ENCODE results near the gene KSR1.

KSR1 gene

DNA sequence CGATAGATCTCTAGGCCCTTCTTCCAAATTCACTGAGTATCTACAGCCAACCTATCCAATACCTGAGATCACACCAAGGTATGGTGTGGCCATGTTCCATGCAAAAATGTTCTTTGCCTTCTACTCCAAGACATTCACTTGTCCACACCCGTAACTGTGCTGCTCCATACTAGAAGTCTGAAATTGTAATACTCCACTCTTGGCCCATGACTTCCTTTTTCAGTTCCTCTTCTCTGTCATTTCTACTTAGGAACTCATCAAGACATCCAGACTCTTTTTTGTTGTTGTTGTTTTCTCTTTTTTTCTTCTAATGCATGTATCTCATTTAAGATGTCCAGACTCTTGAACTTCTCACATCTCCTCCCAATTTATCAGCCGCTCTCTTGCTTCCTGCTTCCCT lies 42.5 kb upstream of the KSR1 start:
- no peaks in the 10 kb centered on the region for H3K27me3 ChIP-seq (ENCODE audit: insufficient read depth, low read length, poor library complexity)
- no CpG with 5 or more reads among the region's 3 CpGs for WGBS (ENCODE audit: extremely low coverage, insufficient coverage, low lambda C conversion rate)

GRCh38 chr17:27414271-27414670 lies 42.0 kb upstream of the KSR1 start:
- Histone ChIP-seq H3K4me2 (ENCODE audit: low read length) (no peak overlapping the region), H3K56ac (ENCODE audit: low read length) (no peak overlapping the region), H3K18ac (ENCODE audit: low read length) (no peak overlapping the region), H2BK15ac (replicated peaks; ENCODE audit: low read depth) (no peak overlapping the region), H3K4ac (ENCODE audit: low read depth, low read length) (no peak overlapping the region), H4K8ac (ENCODE audit: low read depth, low read length) (no peak overlapping the region), H3K27me3 (ENCODE audit: insufficient read depth, low read length, poor library complexity) (no peaks in the 10 kb centered on the region), H3K9ac (ENCODE audit: low read length) (no peak overlapping the region), H3K36me3 (ENCODE audit: control insufficient read depth, insufficient read depth, low read length) (no peaks in the 10 kb centered on the region), H3K79me1 (ENCODE audit: low read length) (no peaks in the 10 kb centered on the region), H3K27ac (ENCODE audit: low read depth, low read length) (no peak overlapping the region), H2BK5ac (ENCODE audit: low read length) (no peak overlapping the region), H3K4me1 (ENCODE audit: control insufficient read depth, low read depth, low read length) (no peaks in the 10 kb centered on the region), H2AK5ac (ENCODE audit: low read length) (no peak overlapping the region), H3K79me2 (ENCODE audit: control insufficient read depth, insufficient read depth, low read length) (no peaks in the 10 kb centered on the region), H2BK120ac (ENCODE audit: low read depth, low read length) (no peak overlapping the region), H3K4me3 (ENCODE audit: low read length) (no peak overlapping the region), H4K5ac (ENCODE audit: low read length) (no peak overlapping the region), H3K23ac (ENCODE audit: low read length) (no peak overlapping the region)
- no peak for DNase-seq
- no CpG with 5 or more reads among the region's 3 CpGs for WGBS (ENCODE audit: extremely low coverage, insufficient coverage, low lambda C conversion rate)

More for the DNA sequence above, 42.5 kb upstream of the KSR1 start:
- Histone ChIP-seq H3K18ac (ENCODE audit: low read length) (no peak overlapping the region), H3K4me3 (ENCODE audit: low read length) (no peak overlapping the region), H3K9ac (ENCODE audit: low read length) (no peak overlapping the region), H2BK5ac (ENCODE audit: low read length) (no peak overlapping the region), H2BK120ac (ENCODE audit: low read depth, low read length) (no peak overlapping the region), H3K56ac (ENCODE audit: low read length) (no peak overlapping the region), H2AK5ac (ENCODE audit: low read length) (no peak overlapping the region), H4K5ac (ENCODE audit: low read length) (no peak overlapping the region), H3K79me1 (ENCODE audit: low read length) (no peaks in the 10 kb centered on the region), H2BK15ac (replicated peaks; ENCODE audit: low read depth) (no peak overlapping the region), H3K4ac (ENCODE audit: low read depth, low read length) (no peak overlapping the region), H3K79me2 (ENCODE audit: control insufficient read depth, insufficient read depth, low read length) (no peaks in the 10 kb centered on the region), H3K4me1 (ENCODE audit: control insufficient read depth, low read depth, low read length) (no peaks in the 10 kb centered on the region), H4K8ac (ENCODE audit: low read depth, low read length) (no peak overlapping the region), H3K27ac (ENCODE audit: low read depth, low read length) (no peak overlapping the region), H3K23ac (ENCODE audit: low read length) (no peak overlapping the region), H3K36me3 (ENCODE audit: control insufficient read depth, insufficient read depth, low read length) (no peaks in the 10 kb centered on the region), H3K4me2 (ENCODE audit: low read length) (no peak overlapping the region)
- no peak for DNase-seq

GRCh38 chr17:27414694-27415093 lies 41.6 kb upstream of the KSR1 start:
- Histone ChIP-seq H3K4me1 (ENCODE audit: control insufficient read depth, low read depth, low read length) (no peaks in the 10 kb centered on the region), H3K18ac (ENCODE audit: low read length) (no peak overlapping the region), H4K5ac (ENCODE audit: low read length) (no peak overlapping the region), H3K4me3 (ENCODE audit: low read length) (no peak overlapping the region), H3K4ac (ENCODE audit: low read depth, low read length) (no peak overlapping the region), H2BK5ac (ENCODE audit: low read length) (no peak overlapping the region), H2AK5ac (ENCODE audit: low read length) (no peak overlapping the region), H3K23ac (ENCODE audit: low read length) (no peak overlapping the region), H3K79me2 (ENCODE audit: control insufficient read depth, insufficient read depth, low read length) (no peaks in the 10 kb centered on the region), H3K9ac (ENCODE audit: low read length) (no peak overlapping the region), H4K8ac (ENCODE audit: low read depth, low read length) (no peak overlapping the region), H2BK120ac (ENCODE audit: low read depth, low read length) (no peak overlapping the region), H3K79me1 (ENCODE audit: low read length) (no peaks in the 10 kb centered on the region), H3K4me2 (ENCODE audit: low read length) (no peak overlapping the region), H3K56ac (ENCODE audit: low read length) (no peak overlapping the region), H3K27ac (ENCODE audit: low read depth, low read length) (no peak overlapping the region), H2BK15ac (replicated peaks; ENCODE audit: low read depth) (no peak overlapping the region), H3K27me3 (ENCODE audit: insufficient read depth, low read length, poor library complexity) (no peaks in the 10 kb centered on the region), H3K36me3 (ENCODE audit: control insufficient read depth, insufficient read depth, low read length) (no peaks in the 10 kb centered on the region)
- no peak for DNase-seq
- WGBS (ENCODE audit: extremely low coverage, insufficient coverage, low lambda C conversion rate), result no CpG with 5 or more reads among the region's 6 CpGs

GRCh38 chr17:27415120-27415795 lies 41.0 kb upstream of the KSR1 start:
- no peak overlapping the region for H2AK5ac ChIP-seq (ENCODE audit: low read length)
- no peak overlapping the region for H3K9ac ChIP-seq (ENCODE audit: low read length)
- DNase-seq, result no peak
- no peak overlapping the region for H3K56ac ChIP-seq (ENCODE audit: low read length)
- no peak overlapping the region for H4K8ac ChIP-seq (ENCODE audit: low read depth, low read length)
- H3K4me1 ChIP-seq (ENCODE audit: control insufficient read depth, low read depth, low read length), result no peaks in the 10 kb centered on the region
- H3K79me1 ChIP-seq (ENCODE audit: low read length), result no peaks in the 10 kb centered on the region
- no peak overlapping the region for H4K5ac ChIP-seq (ENCODE audit: low read length)
- H2BK15ac ChIP-seq (replicated peaks; ENCODE audit: low read depth), result no peak overlapping the region
- no peak overlapping the region for H3K4me3 ChIP-seq (ENCODE audit: low read length)
- no peak overlapping the region for H3K4ac ChIP-seq (ENCODE audit: low read depth, low read length)
- H3K36me3 ChIP-seq (ENCODE audit: control insufficient read depth, insufficient read depth, low read length), result no peaks in the 10 kb centered on the region
- WGBS (ENCODE audit: extremely low coverage, insufficient coverage, low lambda C conversion rate), result no CpG with 5 or more reads among the region's 6 CpGs
- no peak overlapping the region for H3K4me2 ChIP-seq (ENCODE audit: low read length)
- no peak overlapping the region for H3K18ac ChIP-seq (ENCODE audit: low read length)
- H3K27me3 ChIP-seq (ENCODE audit: insufficient read depth, low read length, poor library complexity), result no peaks in the 10 kb centered on the region
- no peak overlapping the region for H3K23ac ChIP-seq (ENCODE audit: low read length)
- H2BK5ac ChIP-seq (ENCODE audit: low read length), result no peak overlapping the region
- H2BK120ac ChIP-seq (ENCODE audit: low read depth, low read length), result no peak overlapping the region
- H3K27ac ChIP-seq (ENCODE audit: low read depth, low read length), result no peak overlapping the region
- no peaks in the 10 kb centered on the region for H3K79me2 ChIP-seq (ENCODE audit: control insufficient read depth, insufficient read depth, low read length)

- Histone ChIP-seq H3K9ac (ENCODE audit: low read length) (no peak overlapping the region), H4K8ac (ENCODE audit: low read depth, low read length) (no peak overlapping the region), H3K36me3 (ENCODE audit: control insufficient read depth, insufficient read depth, low read length) (no peaks in the 10 kb centered on the region), H3K79me2 (ENCODE audit: control insufficient read depth, insufficient read depth, low read length) (no peaks in the 10 kb centered on the region), H3K4ac (ENCODE audit: low read depth, low read length) (no peak overlapping the region), H3K79me1 (ENCODE audit: low read length) (no peaks in the 10 kb centered on the region), H2AK5ac (ENCODE audit: low read length) (no peak overlapping the region), H3K27me3 (ENCODE audit: insufficient read depth, low read length, poor library complexity) (no peaks in the 10 kb centered on the region), H3K4me2 (ENCODE audit: low read length) (no peak overlapping the region), H2BK15ac (replicated peaks; ENCODE audit: low read depth) (no peak overlapping the region), H2BK120ac (ENCODE audit: low read depth, low read length) (no peak overlapping the region), H3K4me1 (ENCODE audit: control insufficient read depth, low read depth, low read length) (no peaks in the 10 kb centered on the region), H3K23ac (ENCODE audit: low read length) (no peak overlapping the region), H3K27ac (ENCODE audit: low read depth, low read length) (no peak overlapping the region), H2BK5ac (ENCODE audit: low read length) (no peak overlapping the region), H3K56ac (ENCODE audit: low read length) (no peak overlapping the region), H4K5ac (ENCODE audit: low read length) (no peak overlapping the region), H3K4me3 (ENCODE audit: low read length) (no peak overlapping the region), H3K18ac (ENCODE audit: low read length) (no peak overlapping the region)
- WGBS (ENCODE audit: extremely low coverage, insufficient coverage, low lambda C conversion rate), result no CpG with 5 or more reads among the region's 13 CpGs
- DNase-seq, result no peak
Measured at GRCh38 chr17:27417596-27418365, 38.5 kb upstream of the KSR1 start.

- WGBS (ENCODE audit: extremely low coverage, insufficient coverage, low lambda C conversion rate), result no CpG with 5 or more reads among the region's 3 CpGs
- Histone ChIP-seq H4K8ac (ENCODE audit: low read depth, low read length) (no peak overlapping the region), H3K4me2 (ENCODE audit: low read length) (no peak overlapping the region), H3K56ac (ENCODE audit: low read length) (no peak overlapping the region), H3K27ac (ENCODE audit: low read depth, low read length) (no peak overlapping the region), H3K36me3 (ENCODE audit: control insufficient read depth, insufficient read depth, low read length) (no peaks in the 10 kb centered on the region), H2BK120ac (ENCODE audit: low read depth, low read length) (no peak overlapping the region), H3K4me3 (ENCODE audit: low read length) (no peak overlapping the region), H3K79me1 (ENCODE audit: low read length) (no peaks in the 10 kb centered on the region), H3K4ac (ENCODE audit: low read depth, low read length) (no peak overlapping the region), H3K23ac (ENCODE audit: low read length) (no peak overlapping the region), H3K4me1 (ENCODE audit: control insufficient read depth, low read depth, low read length) (no peaks in the 10 kb centered on the region), H3K27me3 (ENCODE audit: insufficient read depth, low read length, poor library complexity) (no peaks in the 10 kb centered on the region), H4K5ac (ENCODE audit: low read length) (no peak overlapping the region), H2AK5ac (ENCODE audit: low read length) (no peak overlapping the region), H2BK15ac (replicated peaks; ENCODE audit: low read depth) (no peak overlapping the region), H2BK5ac (ENCODE audit: low read length) (no peak overlapping the region), H3K9ac (ENCODE audit: low read length) (no peak overlapping the region), H3K18ac (ENCODE audit: low read length) (no peak overlapping the region), H3K79me2 (ENCODE audit: control insufficient read depth, insufficient read depth, low read length) (no peaks in the 10 kb centered on the region)
- DNase-seq, result no peak
Measured at GRCh38 chr17:27418366-27418615, 38.0 kb upstream of the KSR1 start.
